ENCODE results near the gene CATSPERD.

CATSPERD gene

GRCh38 chr19:5719961-5720790 is at the start of gene CATSPERD, which contains the start of gene LONP1:
Gene CATSPERD, plus strand, starts transcription at chr19:5720637. Its CDS starts 101 bp downstream, at chr19:5720738.
Gene LONP1, minus strand, starts transcription at chr19:5720146. Its CDS starts 14 bp downstream, at chr19:5720132.
- peaks cover 21% of the 10 kb centered on the region for H3K4me1 Mint-ChIP-seq (ENCODE audit: low read depth)
- H3K27ac Mint-ChIP-seq = peak within 1 kb of the TSS; percentile 93
- no peaks in the 10 kb centered on the region for H3K9me3 Mint-ChIP-seq
- peaks cover 17% of the 10 kb centered on the region for H3K36me3 Mint-ChIP-seq (ENCODE audit: low read depth)
- peak within 1 kb of the TSS; percentile 92 for H3K4me3 Mint-ChIP-seq
- H3K27me3 Mint-ChIP-seq (ENCODE audit: low read depth) = peaks cover 3% of the 10 kb centered on the region
- peak; percentile 99 for DNase-seq (ENCODE audit: low spot score)

- no peak for DNase-seq (ENCODE audit: low spot score)
- Mint-ChIP-seq H3K4me3 (no peak overlapping the region), H3K36me3 (ENCODE audit: low read depth) (peaks cover 19% of the 10 kb centered on the region), H3K4me1 (ENCODE audit: low read depth) (no peaks in the 10 kb centered on the region), H3K9me3 (no peaks in the 10 kb centered on the region), H3K27ac (no peak overlapping the region), H3K27me3 (ENCODE audit: low read depth) (no peaks in the 10 kb centered on the region)
Measured at GRCh38 chr19:5671600-5671999, 48.8 kb upstream of the CATSPERD start.

GRCh38 chr19:5672708-5673459 is 47.6 kb upstream of the CATSPERD start:
- H3K36me3 Mint-ChIP-seq (ENCODE audit: low read depth) = peaks cover 9% of the 10 kb centered on the region
- no peaks in the 10 kb centered on the region for H3K4me1 Mint-ChIP-seq (ENCODE audit: low read depth)

GRCh38 chr19:5673752-5674151 is 46.7 kb upstream of the CATSPERD start:
- Mint-ChIP-seq H3K4me1 (ENCODE audit: low read depth) (no peaks in the 10 kb centered on the region), H3K4me3 (no peak overlapping the region), H3K36me3 (ENCODE audit: low read depth) (peaks cover 8% of the 10 kb centered on the region), H3K9me3 (no peaks in the 10 kb centered on the region), H3K27me3 (ENCODE audit: low read depth) (no peaks in the 10 kb centered on the region), H3K27ac (no peak overlapping the region)
- DNase-seq (ENCODE audit: low spot score) = no peak

More at GRCh38 chr19:5672708-5673459, 47.6 kb upstream of the CATSPERD start:
- Mint-ChIP-seq H3K27me3 (ENCODE audit: low read depth) (no peaks in the 10 kb centered on the region), H3K27ac (no peak overlapping the region), H3K9me3 (no peaks in the 10 kb centered on the region), H3K4me3 (no peak overlapping the region)
- DNase-seq (ENCODE audit: low spot score) = no peak

DNA sequence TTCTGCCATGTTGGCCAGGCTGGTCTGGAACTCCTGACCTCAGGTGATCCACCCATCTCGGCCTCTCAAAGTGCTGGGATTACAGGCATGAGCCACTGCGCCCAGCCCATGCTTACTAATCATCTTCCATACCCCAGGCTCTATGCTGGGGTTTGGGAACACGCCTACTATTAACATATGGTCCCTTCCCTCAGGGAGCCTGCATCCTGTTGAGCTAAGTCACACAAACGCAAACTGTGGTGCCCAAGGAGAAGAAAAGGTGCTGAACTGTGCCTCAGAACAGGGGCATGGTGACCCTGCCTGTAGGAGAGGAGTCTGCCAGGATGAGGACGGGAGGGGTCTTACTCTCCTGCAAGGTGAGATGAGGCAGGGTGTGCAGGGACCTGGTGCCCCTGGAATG is 45.7 kb upstream of the CATSPERD start:
- Mint-ChIP-seq H3K27me3 (ENCODE audit: low read depth) (no peaks in the 10 kb centered on the region), H3K4me3 (no peak overlapping the region), H3K36me3 (ENCODE audit: low read depth) (peaks cover 8% of the 10 kb centered on the region), H3K27ac (no peak overlapping the region), H3K9me3 (no peaks in the 10 kb centered on the region), H3K4me1 (ENCODE audit: low read depth) (peaks cover 3% of the 10 kb centered on the region)
- DNase-seq (ENCODE audit: low spot score) = no peak

GRCh38 chr19:5676105-5676771 is 44.2 kb upstream of the CATSPERD start:
- H3K4me3 Mint-ChIP-seq = no peak overlapping the region
- H3K36me3 Mint-ChIP-seq (ENCODE audit: low read depth) = peaks cover 8% of the 10 kb centered on the region
- H3K9me3 Mint-ChIP-seq = no peaks in the 10 kb centered on the region
- H3K27ac Mint-ChIP-seq = no peak overlapping the region
- no peak for DNase-seq (ENCODE audit: low spot score)
- H3K27me3 Mint-ChIP-seq (ENCODE audit: low read depth) = peaks cover 2% of the 10 kb centered on the region
- peaks cover 6% of the 10 kb centered on the region for H3K4me1 Mint-ChIP-seq (ENCODE audit: low read depth)

DNA sequence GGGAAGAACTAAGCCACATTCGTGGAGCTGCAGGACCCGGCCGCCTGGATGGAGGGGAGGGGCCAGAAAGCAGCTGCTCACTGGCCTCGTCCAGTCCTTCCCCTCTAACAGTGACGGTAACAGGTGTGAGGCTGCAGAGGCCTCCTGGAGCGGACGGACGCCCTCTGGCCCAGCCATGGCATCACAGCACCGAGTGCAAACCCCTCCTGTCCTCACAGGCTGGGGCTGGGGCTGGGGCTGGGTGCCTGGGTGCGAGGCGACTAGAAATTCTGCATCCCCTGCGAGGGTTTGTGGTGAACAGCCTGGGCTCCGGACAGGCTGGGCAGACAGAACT is 43.7 kb upstream of the CATSPERD start:
- no peak for DNase-seq (ENCODE audit: low spot score)
- Mint-ChIP-seq H3K36me3 (ENCODE audit: low read depth) (peaks cover 8% of the 10 kb centered on the region), H3K4me1 (ENCODE audit: low read depth) (peaks cover 11% of the 10 kb centered on the region), H3K4me3 (no peak overlapping the region), H3K27me3 (ENCODE audit: low read depth) (peaks cover 5% of the 10 kb centered on the region), H3K27ac (no peak overlapping the region), H3K9me3 (no peaks in the 10 kb centered on the region)

- Mint-ChIP-seq H3K4me3 (no peak overlapping the region), H3K27ac (no peak overlapping the region), H3K27me3 (ENCODE audit: low read depth) (peaks cover 5% of the 10 kb centered on the region), H3K9me3 (no peaks in the 10 kb centered on the region), H3K4me1 (ENCODE audit: low read depth) (peaks cover 14% of the 10 kb centered on the region), H3K36me3 (ENCODE audit: low read depth) (peaks cover 7% of the 10 kb centered on the region)
- DNase-seq (ENCODE audit: low spot score) = no peak
Measured at GRCh38 chr19:5677136-5677535, 43.3 kb upstream of the CATSPERD start.

GRCh38 chr19:5677580-5677979 is 42.9 kb upstream of the CATSPERD start:
- Mint-ChIP-seq H3K4me3 (no peak overlapping the region), H3K36me3 (ENCODE audit: low read depth) (peaks cover 7% of the 10 kb centered on the region)
- DNase-seq (ENCODE audit: low spot score) = no peak

GRCh38 chr19:5678071-5678718 is 42.2 kb upstream of the CATSPERD start:
- Mint-ChIP-seq H3K27ac (no peak overlapping the region), H3K9me3 (no peaks in the 10 kb centered on the region), H3K36me3 (ENCODE audit: low read depth) (peaks cover 7% of the 10 kb centered on the region)

More at GRCh38 chr19:5677580-5677979, 42.9 kb upstream of the CATSPERD start:
- Mint-ChIP-seq H3K4me1 (ENCODE audit: low read depth) (peaks cover 16% of the 10 kb centered on the region), H3K9me3 (no peaks in the 10 kb centered on the region), H3K27me3 (ENCODE audit: low read depth) (peaks cover 5% of the 10 kb centered on the region), H3K27ac (peak overlapping the region; percentile 20)

GRCh38 chr19:5679289-5680083 is 41.0 kb upstream of the CATSPERD start:
- DNase-seq (ENCODE audit: low spot score) = no peak
- Mint-ChIP-seq H3K4me3 (peak overlapping the region; percentile 98), H3K27ac (peak overlapping the region; percentile 90), H3K9me3 (no peaks in the 10 kb centered on the region), H3K27me3 (ENCODE audit: low read depth) (peaks cover 5% of the 10 kb centered on the region), H3K36me3 (ENCODE audit: low read depth) (peaks cover 2% of the 10 kb centered on the region), H3K4me1 (ENCODE audit: low read depth) (peaks cover 16% of the 10 kb centered on the region)

More at GRCh38 chr19:5678071-5678718, 42.2 kb upstream of the CATSPERD start:
- Mint-ChIP-seq H3K4me1 (ENCODE audit: low read depth) (peaks cover 16% of the 10 kb centered on the region), H3K27me3 (ENCODE audit: low read depth) (peaks cover 5% of the 10 kb centered on the region), H3K4me3 (no peak overlapping the region)
- DNase-seq (ENCODE audit: low spot score) = no peak

DNA sequence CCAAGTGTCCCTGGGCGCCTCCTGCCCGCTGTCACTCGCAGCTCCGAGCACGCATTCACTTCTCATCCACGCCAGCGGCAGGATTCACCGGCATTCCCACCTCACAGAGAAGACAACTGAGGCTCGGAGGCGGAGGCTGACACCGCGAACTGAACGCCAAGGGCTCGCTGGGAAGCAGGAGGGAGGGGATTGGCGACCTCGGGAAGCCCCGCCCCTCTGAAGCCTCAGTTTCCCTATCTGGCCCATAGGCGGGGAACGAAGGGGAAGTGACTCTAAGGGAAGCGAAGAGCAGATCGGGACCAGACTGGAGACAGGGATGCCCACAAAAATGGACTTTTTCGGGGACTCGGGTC is 40.4 kb upstream of the CATSPERD start:
- Mint-ChIP-seq H3K27ac (peak overlapping the region; percentile 90), H3K9me3 (no peaks in the 10 kb centered on the region), H3K4me1 (ENCODE audit: low read depth) (peaks cover 16% of the 10 kb centered on the region), H3K36me3 (ENCODE audit: low read depth) (no peaks in the 10 kb centered on the region), H3K27me3 (ENCODE audit: low read depth) (peaks cover 5% of the 10 kb centered on the region), H3K4me3 (peak overlapping the region; percentile 98)
- DNase-seq (ENCODE audit: low spot score) = no peak

Measured in T-helper 2 cell treated with Interferon-gamma antibody and Interleukin-4, amounts not matched to agents 5 μg/mL and 100 μg/mL, for 36 hours (primary cell).